ENCODE data around the gene LCN10.
"Not testable (repeated sequence)": the region's sequence is repeated elsewhere in the genome, so short reads cannot be mapped to it uniquely, and the experiment has no call there.

LCN10 gene

GRCh38 chr9:136762221-136762691 lies 19.5 kb upstream of the LCN10 start:
- H3K27ac ChIP-seq (ENCODE audit: low read depth, low read length), result no peak overlapping the region
- no peak overlapping the region for H3K9ac ChIP-seq (ENCODE audit: low read length in 5 of 5)
- peaks cover 0 to 7% (median 5%) of the 10 kb centered on the region in 5 donors for H3K4me1 ChIP-seq (ENCODE audit: control insufficient read depth in 5 of 5, insufficient read depth in 5 of 5, low read length in 5 of 5)
- no peak overlapping the region for H3K4me3 ChIP-seq (ENCODE audit: low read depth in 1 of 5, low read length in 5 of 5)
- no peaks in the 10 kb centered on the region for H3K9me3 ChIP-seq (ENCODE audit: control insufficient read depth in 5 of 5, low read length in 5 of 5)
- H3K27me3 ChIP-seq (ENCODE audit: control insufficient read depth in 5 of 5, insufficient read depth in 4 of 5, low read length in 5 of 5), result peaks cover 0 to 10% (median 0%) of the 10 kb centered on the region in 5 donors
- no peaks in the 10 kb centered on the region for H3K36me3 ChIP-seq (ENCODE audit: control insufficient read depth in 5 of 5, insufficient read depth in 5 of 5, low read length in 5 of 5)

GRCh38 chr9:136761545-136761981 lies 18.8 kb upstream of the LCN10 start:
- Histone ChIP-seq H3K4me1 (ENCODE audit: control insufficient read depth in 5 of 5, insufficient read depth in 5 of 5, low read length in 5 of 5) (peaks cover 0 to 7% (median 5%) of the 10 kb centered on the region in 5 donors), H3K36me3 (ENCODE audit: control insufficient read depth in 5 of 5, insufficient read depth in 5 of 5, low read length in 5 of 5) (no peaks in the 10 kb centered on the region), H3K27ac (ENCODE audit: low read depth, low read length) (no peak overlapping the region), H3K27me3 (ENCODE audit: control insufficient read depth in 5 of 5, insufficient read depth in 4 of 5, low read length in 5 of 5) (peaks cover 0 to 10% (median 3%) of the 10 kb centered on the region in 5 donors), H3K9me3 (ENCODE audit: control insufficient read depth in 5 of 5, low read length in 5 of 5) (no peaks in the 10 kb centered on the region), H3K9ac (ENCODE audit: low read length in 5 of 5) (no peak overlapping the region), H3K4me3 (ENCODE audit: low read depth in 1 of 5, low read length in 5 of 5) (no peak overlapping the region)

DNA sequence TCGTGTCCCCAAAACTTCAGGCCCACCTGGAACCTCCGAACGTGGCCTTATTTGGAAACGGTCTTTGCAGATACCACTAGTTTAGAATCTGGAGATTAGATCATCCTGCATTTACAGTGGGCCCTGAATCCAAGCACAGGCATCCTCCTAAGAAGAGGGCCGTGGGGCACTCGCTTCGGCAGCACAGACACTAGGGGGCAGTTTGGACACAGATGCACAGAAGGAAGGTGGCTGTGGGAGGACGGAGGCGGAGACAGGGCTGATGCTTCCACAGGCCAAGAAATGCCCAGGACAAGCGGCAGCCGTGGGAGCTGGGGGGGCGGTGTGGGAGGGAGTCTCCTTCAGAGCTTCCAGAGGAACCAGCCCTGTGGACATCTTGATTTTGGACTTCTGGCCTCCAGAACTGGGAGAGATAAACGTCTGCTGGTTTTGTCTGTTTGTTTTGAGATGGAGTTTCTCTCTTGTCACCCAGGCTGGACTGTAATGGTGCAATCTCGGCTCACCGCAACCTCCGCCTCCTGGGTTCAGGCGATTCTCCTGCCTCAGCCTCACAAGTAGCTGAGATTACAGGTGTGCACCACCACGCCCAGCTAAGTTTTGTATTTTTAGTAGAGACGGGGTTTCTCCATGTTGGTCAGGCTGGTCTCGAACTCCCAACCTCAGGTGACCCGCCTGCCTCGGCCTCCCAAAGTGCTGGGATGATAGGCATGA lies 18.2 kb upstream of the LCN10 start:
- H3K4me1 ChIP-seq (ENCODE audit: control insufficient read depth in 5 of 5, insufficient read depth in 5 of 5, low read length in 5 of 5); H3K36me3 ChIP-seq (ENCODE audit: control insufficient read depth in 5 of 5, insufficient read depth in 5 of 5, low read length in 5 of 5); H3K9ac ChIP-seq (ENCODE audit: low read length in 5 of 5); H3K27ac ChIP-seq (ENCODE audit: low read depth, low read length); H3K9me3 ChIP-seq (ENCODE audit: control insufficient read depth in 5 of 5, low read length in 5 of 5); H3K4me3 ChIP-seq (ENCODE audit: low read depth in 1 of 5, low read length in 5 of 5): not testable (repeated sequence)
- peaks cover 0 to 10% (median 3%) of the 10 kb centered on the region in 5 donors for H3K27me3 ChIP-seq (ENCODE audit: control insufficient read depth in 5 of 5, insufficient read depth in 4 of 5, low read length in 5 of 5)

GRCh38 chr9:136760424-136760823 lies 17.7 kb upstream of the LCN10 start:
- no peaks in the 10 kb centered on the region for H3K36me3 ChIP-seq (ENCODE audit: control insufficient read depth in 5 of 5, insufficient read depth in 5 of 5, low read length in 5 of 5)
- no peak overlapping the region for H3K27ac ChIP-seq (ENCODE audit: low read depth, low read length)
- H3K9me3 ChIP-seq (ENCODE audit: control insufficient read depth in 5 of 5, low read length in 5 of 5), result peaks cover 0 to 11% (median 8%) of the 10 kb centered on the region in 5 donors
- peaks cover 0 to 10% (median 3%) of the 10 kb centered on the region in 5 donors for H3K27me3 ChIP-seq (ENCODE audit: control insufficient read depth in 5 of 5, insufficient read depth in 4 of 5, low read length in 5 of 5)
- H3K4me1 ChIP-seq (ENCODE audit: control insufficient read depth in 5 of 5, insufficient read depth in 5 of 5, low read length in 5 of 5), result peaks cover 0 to 7% (median 5%) of the 10 kb centered on the region in 5 donors
- H3K9ac ChIP-seq (ENCODE audit: low read length in 5 of 5), result no peak overlapping the region
- no peak overlapping the region for H3K4me3 ChIP-seq (ENCODE audit: low read depth in 1 of 5, low read length in 5 of 5)

GRCh38 chr9:136759436-136760325 lies 16.9 kb upstream of the LCN10 start:
- Histone ChIP-seq H3K27ac (ENCODE audit: low read depth, low read length) (no peak overlapping the region), H3K27me3 (ENCODE audit: control insufficient read depth in 5 of 5, insufficient read depth in 4 of 5, low read length in 5 of 5) (peaks cover 0 to 10% (median 3%) of the 10 kb centered on the region in 5 donors), H3K4me1 (ENCODE audit: control insufficient read depth in 5 of 5, insufficient read depth in 5 of 5, low read length in 5 of 5) (peaks cover 0 to 7% (median 5%) of the 10 kb centered on the region in 5 donors), H3K9me3 (ENCODE audit: control insufficient read depth in 5 of 5, low read length in 5 of 5) (peaks cover 0 to 13% (median 10%) of the 10 kb centered on the region in 5 donors), H3K36me3 (ENCODE audit: control insufficient read depth in 5 of 5, insufficient read depth in 5 of 5, low read length in 5 of 5) (no peaks in the 10 kb centered on the region), H3K4me3 (ENCODE audit: low read depth in 1 of 5, low read length in 5 of 5) (no peak overlapping the region), H3K9ac (ENCODE audit: low read length in 5 of 5) (no peak overlapping the region)

DNA sequence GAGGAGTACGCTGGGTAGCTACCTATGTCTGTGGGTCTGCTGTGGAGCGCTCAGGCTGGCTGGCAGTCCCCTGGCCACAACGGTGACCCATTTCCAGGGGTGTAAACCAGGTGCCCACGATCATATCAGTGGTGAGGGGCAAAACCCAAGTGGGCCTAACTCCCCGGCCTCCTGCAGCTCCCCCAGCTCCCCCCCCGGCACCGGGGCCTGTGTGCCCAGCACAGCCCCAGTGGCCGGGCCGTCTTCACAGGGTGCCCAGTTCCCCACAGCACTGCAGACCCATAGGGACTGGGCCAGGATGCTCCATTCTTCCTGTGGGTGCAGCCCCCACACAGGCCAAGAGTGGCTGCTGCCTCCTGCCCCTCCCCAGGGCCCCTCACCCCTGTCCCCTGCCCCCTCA lies 16.3 kb upstream of the LCN10 start:
- Histone ChIP-seq H3K4me1 (ENCODE audit: control insufficient read depth in 5 of 5, insufficient read depth in 5 of 5, low read length in 5 of 5) (peaks cover 0 to 7% (median 5%) of the 10 kb centered on the region in 5 donors), H3K36me3 (ENCODE audit: control insufficient read depth in 5 of 5, insufficient read depth in 5 of 5, low read length in 5 of 5) (no peaks in the 10 kb centered on the region), H3K27me3 (ENCODE audit: control insufficient read depth in 5 of 5, insufficient read depth in 4 of 5, low read length in 5 of 5) (peaks cover 0 to 9% (median 3%) of the 10 kb centered on the region in 5 donors), H3K9me3 (ENCODE audit: control insufficient read depth in 5 of 5, low read length in 5 of 5) (peaks cover 0 to 13% (median 10%) of the 10 kb centered on the region in 5 donors), H3K27ac (ENCODE audit: low read depth, low read length) (no peak overlapping the region), H3K9ac (ENCODE audit: low read length in 5 of 5) (no peak overlapping the region), H3K4me3 (ENCODE audit: low read depth in 1 of 5, low read length in 5 of 5) (no peak overlapping the region)

- Histone ChIP-seq H3K9me3 (ENCODE audit: control insufficient read depth in 5 of 5, low read length in 5 of 5) (peaks cover 0 to 14% (median 10%) of the 10 kb centered on the region in 5 donors), H3K36me3 (ENCODE audit: control insufficient read depth in 5 of 5, insufficient read depth in 5 of 5, low read length in 5 of 5) (no peaks in the 10 kb centered on the region), H3K27me3 (ENCODE audit: control insufficient read depth in 5 of 5, insufficient read depth in 4 of 5, low read length in 5 of 5) (peaks cover 0 to 9% (median 0%) of the 10 kb centered on the region in 5 donors), H3K27ac (ENCODE audit: low read depth, low read length) (no peak overlapping the region), H3K9ac (ENCODE audit: low read length in 5 of 5) (no peak overlapping the region), H3K4me3 (ENCODE audit: low read depth in 1 of 5, low read length in 5 of 5) (no peak overlapping the region), H3K4me1 (ENCODE audit: control insufficient read depth in 5 of 5, insufficient read depth in 5 of 5, low read length in 5 of 5) (peaks cover 0 to 4% (median 1%) of the 10 kb centered on the region in 5 donors)
Measured at GRCh38 chr9:136757751-136758140, 15.0 kb upstream of the LCN10 start.

- H3K27ac ChIP-seq (ENCODE audit: low read depth, low read length), result no peak overlapping the region
- no peak overlapping the region for H3K9ac ChIP-seq (ENCODE audit: low read length in 5 of 5)
- no peaks in the 10 kb centered on the region for H3K36me3 ChIP-seq (ENCODE audit: control insufficient read depth in 5 of 5, insufficient read depth in 5 of 5, low read length in 5 of 5)
- peaks cover 0 to 4% (median 0%) of the 10 kb centered on the region in 5 donors for H3K4me1 ChIP-seq (ENCODE audit: control insufficient read depth in 5 of 5, insufficient read depth in 5 of 5, low read length in 5 of 5)
- H3K9me3 ChIP-seq (ENCODE audit: control insufficient read depth in 5 of 5, low read length in 5 of 5), result peaks cover 0 to 16% (median 12%) of the 10 kb centered on the region in 5 donors
- H3K27me3 ChIP-seq (ENCODE audit: control insufficient read depth in 5 of 5, insufficient read depth in 4 of 5, low read length in 5 of 5), result peaks cover 0 to 9% (median 0%) of the 10 kb centered on the region in 5 donors
- no peak overlapping the region for H3K4me3 ChIP-seq (ENCODE audit: low read depth in 1 of 5, low read length in 5 of 5)
Measured at GRCh38 chr9:136757328-136757727, 14.6 kb upstream of the LCN10 start.

GRCh38 chr9:136756836-136757235 lies 14.1 kb upstream of the LCN10 start:
- H3K4me3 ChIP-seq (ENCODE audit: low read depth in 1 of 5, low read length in 5 of 5), result no peak overlapping the region
- H3K4me1 ChIP-seq (ENCODE audit: control insufficient read depth in 5 of 5, insufficient read depth in 5 of 5, low read length in 5 of 5), result peaks cover 0 to 4% (median 0%) of the 10 kb centered on the region in 5 donors
- no peak overlapping the region for H3K9ac ChIP-seq (ENCODE audit: low read length in 5 of 5)
- H3K27me3 ChIP-seq (ENCODE audit: control insufficient read depth in 5 of 5, insufficient read depth in 4 of 5, low read length in 5 of 5), result peaks cover 0 to 9% (median 0%) of the 10 kb centered on the region in 5 donors
- no peaks in the 10 kb centered on the region for H3K36me3 ChIP-seq (ENCODE audit: control insufficient read depth in 5 of 5, insufficient read depth in 5 of 5, low read length in 5 of 5)
- H3K9me3 ChIP-seq (ENCODE audit: control insufficient read depth in 5 of 5, low read length in 5 of 5), result peaks cover 0 to 21% (median 16%) of the 10 kb centered on the region in 5 donors
- no peak overlapping the region for H3K27ac ChIP-seq (ENCODE audit: low read depth, low read length)

DNA sequence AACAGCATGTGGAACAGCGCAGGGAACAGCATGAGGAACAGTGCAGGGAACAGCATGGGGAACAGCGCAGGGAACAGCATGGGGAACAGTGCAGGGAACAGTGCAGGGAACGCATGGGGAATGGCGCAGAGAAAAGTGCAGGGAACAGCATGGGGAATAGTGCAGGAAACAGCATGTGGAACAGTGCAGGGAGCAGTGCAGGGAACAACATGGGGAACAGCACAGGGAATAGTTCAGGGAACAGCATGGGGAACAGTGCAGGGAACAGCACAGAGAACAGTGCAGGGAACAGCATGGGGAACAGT lies 13.3 kb upstream of the LCN10 start:
- peaks cover 0 to 9% (median 0%) of the 10 kb centered on the region in 5 donors for H3K27me3 ChIP-seq (ENCODE audit: control insufficient read depth in 5 of 5, insufficient read depth in 4 of 5, low read length in 5 of 5)
- H3K27ac ChIP-seq (ENCODE audit: low read depth, low read length), result no peak overlapping the region
- H3K4me1 ChIP-seq (ENCODE audit: control insufficient read depth in 5 of 5, insufficient read depth in 5 of 5, low read length in 5 of 5), result peaks cover 0 to 4% (median 0%) of the 10 kb centered on the region in 5 donors
- peak overlapping the region in 1 of 5 donors; percentile 8 for H3K4me3 ChIP-seq (ENCODE audit: low read depth in 1 of 5, low read length in 5 of 5)
- H3K9ac ChIP-seq (ENCODE audit: low read length in 5 of 5), result no peak overlapping the region
- H3K36me3 ChIP-seq (ENCODE audit: control insufficient read depth in 5 of 5, insufficient read depth in 5 of 5, low read length in 5 of 5), result no peaks in the 10 kb centered on the region
- H3K9me3 ChIP-seq (ENCODE audit: control insufficient read depth in 5 of 5, low read length in 5 of 5), result peaks cover 0 to 28% (median 23%) of the 10 kb centered on the region in 5 donors

Measured in subcutaneous abdominal adipose tissue (tissue), 5 donors.